Upper lobe of right lung (tissue), 1 donor: ENCODE data around the gene LYPD4. TPM values are rescaled to one million over a fixed set of nuclear protein-coding genes. Genes with fewer than 3 reads are reported as not detected.

ENCODE experiments used
- ATAC-seq: fragments of 200-7000 bp; cut with Tn5 transposase; one replicate; pipeline ENCODE4 v1.9.1; 2020; ENCODE audit warnings: mild to moderate bottlenecking, moderate library complexity
- DNase-seq: peaks from one replicate; pipeline ENCODE4 v3.0.0-alpha.2; 2020
- H3K27ac ChIP-seq: fragments of 200-600 bp; one replicate; pipeline ENCODE4 v1.8.0; 2022
- H3K27me3 ChIP-seq: fragments of 200-600 bp; one replicate; pipeline ENCODE4 v1.8.0; 2022; ENCODE audit warnings: mild to moderate bottlenecking
- H3K36me3 ChIP-seq: fragments of 200-600 bp; one replicate; pipeline ENCODE4 v1.8.0; 2022
- H3K4me1 ChIP-seq: fragments of 200-600 bp; one replicate; pipeline ENCODE4 v1.8.0; 2022
- H3K4me3 ChIP-seq: fragments of 200-600 bp; one replicate; pipeline ENCODE4 v1.8.0; 2022; ENCODE audit warnings: mild to moderate bottlenecking
- H3K9me3 ChIP-seq: fragments of 200-600 bp; one replicate; pipeline ENCODE4 v1.8.0; 2022
- CTCF ChIP-seq: fragments of 200-600 bp; IDR thresholded peaks from one replicate; pipeline ENCODE4 v1.8.0; 2022; ENCODE audit warnings: antibody characterized with exemption
- intact Hi-C: fragments of 100-400 bp; cut with DNase I; formaldehyde crosslinking; loops from one replicate; pipeline ENCODE4 v1.11.0; 2022
- total RNA-seq: library from RNA; stranded (reverse); fragmentation: NEBNext Ultra II Directional; extraction: Animal tissue kit (Norgen Biotek cat#: 25700); gene quantifications from one replicate; pipeline ENCODE4 v1.2.1, GENCODE V29; 2021
- donor health status: DM: no; HTN: yes; CAD: no; lungs with severe emphysema.

LYPD4 gene
- total RNA-seq, 1 donor from 2014 or later: not detected

GRCh38 chr19:41845051-41845590, 638 bp upstream of the LYPD4 start:
- ATAC-seq: no peak
- TF ChIP-seq CTCF: no peak
- Histone ChIP-seq H3K4me1 (no peaks in the 10 kb centered on the region), H3K27ac (no peak overlapping the region), H3K36me3 (no peaks in the 10 kb centered on the region), H3K9me3 (no peaks in the 10 kb centered on the region), H3K4me3 (no peak overlapping the region), H3K27me3 (no peaks in the 10 kb centered on the region)
- intact Hi-C loops: no loop called here
- peak; percentile 40 for DNase-seq

GRCh38 chr19:41845001-41845050, 343 bp upstream of the LYPD4 start, which contains the start of gene DMRTC2:
Gene DMRTC2 (plus strand): TSS chr19:41845042. CDS start chr19:41847429, 2,387 bp downstream.
- Histone ChIP-seq H3K4me3 (no peak within 1 kb of the TSS), H3K9me3 (no peaks in the 10 kb centered on the region), H3K27me3 (no peaks in the 10 kb centered on the region), H3K4me1 (no peaks in the 10 kb centered on the region), H3K36me3 (no peaks in the 10 kb centered on the region), H3K27ac (no peak within 1 kb of the TSS)
- intact Hi-C loops: no loop called here
- DNase-seq (no peak), ATAC-seq (no peak)
- TF ChIP-seq CTCF: no peak

GRCh38 chr19:41843371-41843770, 1.1 kb downstream of the LYPD4 start:
- no peak overlapping the region for H3K4me3 ChIP-seq
- no peaks in the 10 kb centered on the region for H3K4me1 ChIP-seq
- peaks cover 9% of the 10 kb centered on the region for H3K27me3 ChIP-seq
- ATAC-seq: no peak
- no peaks in the 10 kb centered on the region for H3K9me3 ChIP-seq
- intact Hi-C loops: no loop called here
- H3K36me3 ChIP-seq: no peaks in the 10 kb centered on the region
- TF ChIP-seq CTCF: no peak
- no peak overlapping the region for H3K27ac ChIP-seq
- DNase-seq: peak; percentile 52

- H3K27me3 ChIP-seq: peaks cover 25% of the 10 kb centered on the region
- no peak for ATAC-seq
- intact Hi-C loops: no loop called here
Measured at GRCh38 chr19:41839211-41839610, 5.3 kb downstream of the LYPD4 start.

GRCh38 chr19:41837981-41838708, 6.3 kb downstream of the LYPD4 start:
- no peak for TF ChIP-seq CTCF
- no peaks in the 10 kb centered on the region for H3K4me1 ChIP-seq
- peak; percentile 30 for DNase-seq
- no peak overlapping the region for H3K4me3 ChIP-seq
- H3K9me3 ChIP-seq: no peaks in the 10 kb centered on the region
- peaks cover 25% of the 10 kb centered on the region for H3K27me3 ChIP-seq
- no peak overlapping the region for H3K27ac ChIP-seq
- no peaks in the 10 kb centered on the region for H3K36me3 ChIP-seq
- ATAC-seq: no peak
- intact Hi-C loops: no loop called here

More at GRCh38 chr19:41839211-41839610, 5.3 kb downstream of the LYPD4 start:
- no peaks in the 10 kb centered on the region for H3K4me1 ChIP-seq
- TF ChIP-seq CTCF: no peak
- no peaks in the 10 kb centered on the region for H3K9me3 ChIP-seq
- no peak for DNase-seq
- H3K27ac ChIP-seq: no peak overlapping the region
- no peak overlapping the region for H3K4me3 ChIP-seq
- H3K36me3 ChIP-seq: no peaks in the 10 kb centered on the region
